Heart left ventricle (tissue), 13 donors: Measurements from ENCODE around the gene ANXA6.

Experiments
- CTCF ChIP-seq, 12 donors: fragments of 200-600 bp; sonication (generic) in 4 of 12; IDR thresholded peaks; one replicate each; pipeline versions ENCODE4 v1.5.0 to v1.8.0; 2018 to 2022; ENCODE audit warnings: antibody characterized with exemption in 12 of 12, mild to moderate bottlenecking in 5 of 12
- POLR2A ChIP-seq, 2 donors: fragments of 450-650 bp; IDR thresholded peaks; one replicate each; pipeline ENCODE4 v1.6.1; 2017; ENCODE audit warnings: antibody characterized with exemption in 2 of 2, mild to moderate bottlenecking in 2 of 2, moderate library complexity in 2 of 2
- donor health status: ischemic (EF 13 %, LVEDD 7.1; RV severe dilation, severe dysfunction).
- donor health status: DM: no; HTN: yes; CAD: no.
- donor health status: DM: no; HTN: no; CAD: no.
- donor health status: ischemic (EF 25% LVEDD 6.9; RV normal size, moderate dysfunction).
- donor health status: ischemic (EF 25% LVEDD 5.7; RV mildly dilated, moderate dysfunction).
- donor health status: ischemic (EF 35%, LVEDD 5.7; RV mildly dilated, moderate dysfunction).
- donor health status: nonischemic (EF 11% LVEDD 7.7; RV severe dilation, severe dysfunction).
- donor health status: DM: yes; HTN: yes; CAD: no.
- donor health status: PGD.
- donor health status: ischemic (EF 29% LVEDD 5.4; RV normal size, mild dysfunction).
- donor health status: nonischemic (EF 23%, LVEDD 6.1; RV moderate dilation, normal function).

DNA sequence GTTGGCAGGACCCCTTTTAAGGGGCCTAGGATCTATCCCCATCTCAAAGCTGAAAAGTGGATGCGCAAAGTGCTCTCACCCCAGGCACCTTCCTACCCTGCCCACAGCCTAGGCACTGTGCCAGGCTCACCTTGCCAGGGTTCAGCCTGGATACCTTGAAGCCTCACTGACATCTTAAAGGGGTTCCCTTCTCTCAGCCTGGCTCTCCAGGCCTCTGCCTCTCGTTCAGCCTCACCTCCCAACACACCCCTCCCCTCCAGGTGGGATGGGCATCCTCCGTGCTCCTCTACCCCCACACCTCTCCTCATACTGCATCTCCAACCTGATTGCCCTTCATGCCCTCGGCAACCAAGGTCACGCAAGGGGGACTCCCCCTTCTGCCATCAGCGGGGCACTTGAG lies 102.2 kb downstream of the ANXA6 start:
- TF ChIP-seq CTCF (IDR thresholded peaks at IDR 0.05) (no peak), POLR2A (IDR thresholded peaks at IDR 0.05) (no peak)
